Psoas muscle (tissue), 8 donors: ENCODE results near the gene RANBP10. TPM values are rescaled to one million over a fixed set of nuclear protein-coding genes. Genes with fewer than 3 reads are reported as not detected.
A peak's percentile ranks its signal among the peaks of the same experiment; 100 is the strongest.

Experiments
- ATAC-seq, 4 donors: fragments of 200-7000 bp; cut with Tn5 transposase; one replicate each; pipeline ENCODE4 v1.9.1; 2020; ENCODE audit warnings: moderate library complexity in 3 of 4, mild to moderate bottlenecking in 2 of 4
- DNase-seq, 2 donors: peaks; one replicate each; pipeline ENCODE4 v3.0.0-alpha.2; 2020
- H3K27ac ChIP-seq: fragments of 200-600 bp; one replicate; pipeline ENCODE4 v1.8.0; 2022
- H3K27me3 ChIP-seq, 3 donors: fragments of 200-600 bp in 1 of 3; one replicate each; pipeline versions ENCODE4 v1.6.1 to v1.8.0; 2013 to 2022; ENCODE audit warnings: low read length in 2 of 3, mild to moderate bottlenecking in 2 of 3, moderate library complexity in 1 of 3; ENCODE audit not compliant: insufficient read depth in 3 of 3
- H3K36me3 ChIP-seq, 2 donors: fragments of 200-600 bp in 1 of 2; one replicate each; pipeline versions ENCODE4 v1.6.1 to v1.8.0; 2013 to 2022; ENCODE audit warnings: low read depth in 1 of 2, mild to moderate bottlenecking in 1 of 2, moderate library complexity in 1 of 2; ENCODE audit not compliant: insufficient read depth in 1 of 2
- H3K4me1 ChIP-seq: fragments of 200-600 bp; one replicate; pipeline ENCODE4 v1.8.0; 2022
- H3K4me3 ChIP-seq: fragments of 200-600 bp; one replicate; pipeline ENCODE4 v1.8.0; 2022; ENCODE audit warnings: mild to moderate bottlenecking
- H3K9me3 ChIP-seq: fragments of 200-600 bp; one replicate; pipeline ENCODE4 v1.8.0; 2022
- WGBS, 3 donors: extraction: QIAGEN DNeasy Blood & Tissue Kit; methylation state at CpG; one replicate each; pipeline versions ENCODE4 v1.1.6 to v1.1.7; 2013; 5-methylcytosine and 5-hydroxymethylcytosine counted together
- intact Hi-C, 2 donors: fragments of 100-400 bp; cut with DNase I; formaldehyde crosslinking; loops; one replicate each; pipeline versions ENCODE4 v1.11.0 to v1.14.2; 2022
- polyA plus RNA-seq, 3 donors: library from polyadenylated mRNA; stranded (reverse); fragments of 200-250 nt; gene quantifications; one replicate each; pipeline ENCODE4 v1.2.3, GENCODE V29; 2013
- total RNA-seq, 4 donors: library from RNA; stranded (reverse); fragmentation: NEBNext Ultra II Directional in 2 of 4; extraction: Animal tissue kit (Norgen Biotek cat#: 25700) in 2 of 4; gene quantifications; one replicate each; pipeline versions ENCODE4 v1.2.1 to v1.2.4, GENCODE V29; 2021 to 2023
- TF ChIP-seq, protein P1 (sequence below): fragments of 200-600 bp; IDR thresholded peaks from one replicate; pipeline ENCODE4 v1.8.0; 2022; ENCODE audit warnings: antibody characterized with exemption
- donor health status: healthy with polysubstance abuse.
- donor health status: DM: no; HTN: no; CAD: no; lungs with moderate emphysema.
- donor health status: Bipolar disorder and iron deficiency.
- donor health status: healthy.
- donor health status: DM: yes; HTN: yes; CAD: no.
- donor health status: DM: no; HTN: no; CAD: no.
- donor health status: DM: no; HTN: no; CAD: no.
- donor health status: DM: yes; HTN: yes; CAD: no.

Gene RANBP10
- total and polyA plus RNA-seq, 7 donors: 9.1 to 27.9 (median 17.6) TPM

DNA sequence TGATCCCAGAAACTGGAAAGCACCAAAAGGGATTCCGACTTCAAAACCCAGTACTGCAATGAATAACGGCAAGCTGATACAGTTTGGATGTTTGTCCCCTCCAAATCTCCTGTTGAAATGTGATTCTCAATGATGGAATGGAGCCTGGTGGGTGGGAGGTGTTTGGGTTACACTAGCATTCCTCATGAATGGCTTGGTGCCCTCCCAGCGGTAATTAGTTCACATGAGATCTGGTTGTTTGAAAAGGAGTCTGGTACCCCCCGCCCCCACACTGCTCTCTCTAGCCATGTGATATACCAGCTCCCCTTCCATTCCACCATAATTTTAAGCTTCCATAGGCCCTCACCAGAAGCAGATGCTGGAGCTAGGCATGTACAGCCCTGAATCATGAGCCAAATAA lies 40.1 kb downstream of the RANBP10 start:
- Histone ChIP-seq H3K27ac (no peak overlapping the region), H3K9me3 (no peaks in the 10 kb centered on the region), H3K27me3 (no peaks in the 10 kb centered on the region), H3K36me3 (peaks cover 0 to 22% of the 10 kb centered on the region in 2 donors), H3K4me3 (no peak overlapping the region), H3K4me1 (peaks cover 21% of the 10 kb centered on the region)
- DNase-seq (no peak), ATAC-seq (no peak)
- WGBS, 3 donors: 44 to 60% (median 54%) methylated on average over 4 of the region's 4 CpGs
- intact Hi-C loops: no loop called here
- TF ChIP-seq, protein P1, sequence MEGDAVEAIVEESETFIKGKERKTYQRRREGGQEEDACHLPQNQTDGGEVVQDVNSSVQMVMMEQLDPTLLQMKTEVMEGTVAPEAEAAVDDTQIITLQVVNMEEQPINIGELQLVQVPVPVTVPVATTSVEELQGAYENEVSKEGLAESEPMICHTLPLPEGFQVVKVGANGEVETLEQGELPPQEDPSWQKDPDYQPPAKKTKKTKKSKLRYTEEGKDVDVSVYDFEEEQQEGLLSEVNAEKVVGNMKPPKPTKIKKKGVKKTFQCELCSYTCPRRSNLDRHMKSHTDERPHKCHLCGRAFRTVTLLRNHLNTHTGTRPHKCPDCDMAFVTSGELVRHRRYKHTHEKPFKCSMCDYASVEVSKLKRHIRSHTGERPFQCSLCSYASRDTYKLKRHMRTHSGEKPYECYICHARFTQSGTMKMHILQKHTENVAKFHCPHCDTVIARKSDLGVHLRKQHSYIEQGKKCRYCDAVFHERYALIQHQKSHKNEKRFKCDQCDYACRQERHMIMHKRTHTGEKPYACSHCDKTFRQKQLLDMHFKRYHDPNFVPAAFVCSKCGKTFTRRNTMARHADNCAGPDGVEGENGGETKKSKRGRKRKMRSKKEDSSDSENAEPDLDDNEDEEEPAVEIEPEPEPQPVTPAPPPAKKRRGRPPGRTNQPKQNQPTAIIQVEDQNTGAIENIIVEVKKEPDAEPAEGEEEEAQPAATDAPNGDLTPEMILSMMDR: no peak

DNA sequence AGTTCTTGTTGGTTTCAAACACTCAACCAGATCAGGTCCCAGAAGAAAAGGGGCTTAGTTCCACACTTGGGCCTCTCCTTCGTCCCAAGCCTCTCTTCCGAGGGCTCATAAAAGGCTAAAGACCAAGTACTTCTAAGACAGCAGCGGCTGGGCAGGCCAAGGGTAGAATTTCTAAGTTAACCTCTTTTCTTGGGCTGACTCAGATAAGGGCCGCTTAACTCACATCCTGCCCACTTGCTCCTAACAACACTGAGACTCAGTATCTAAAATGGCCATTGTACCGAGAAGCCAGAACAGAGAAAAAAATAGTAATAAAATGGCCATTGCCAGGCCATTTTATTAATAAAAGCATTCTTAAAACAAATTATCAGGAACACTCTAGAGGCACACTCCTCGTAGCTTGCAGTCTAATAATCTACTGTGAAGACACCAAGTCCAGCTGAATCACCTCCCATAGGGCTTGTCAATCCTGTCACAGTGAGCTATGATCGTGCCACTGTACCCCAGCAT lies 42.1 kb downstream of the RANBP10 start:
- WGBS, 3 donors: 94 to 96% (median 96%) methylated on average over 7 of the region's 7 CpGs
- no peak overlapping the region for H3K27ac ChIP-seq
- H3K9me3 ChIP-seq: no peaks in the 10 kb centered on the region
- peaks cover 0 to 12% of the 10 kb centered on the region in 2 donors for H3K36me3 ChIP-seq
- no peak for DNase-seq
- H3K4me1 ChIP-seq: peaks cover 33% of the 10 kb centered on the region
- intact Hi-C loops: no loop called here
- H3K4me3 ChIP-seq: no peak overlapping the region
- H3K27me3 ChIP-seq: no peaks in the 10 kb centered on the region
- no peak for ATAC-seq
- TF ChIP-seq, protein P1: no peak

DNA sequence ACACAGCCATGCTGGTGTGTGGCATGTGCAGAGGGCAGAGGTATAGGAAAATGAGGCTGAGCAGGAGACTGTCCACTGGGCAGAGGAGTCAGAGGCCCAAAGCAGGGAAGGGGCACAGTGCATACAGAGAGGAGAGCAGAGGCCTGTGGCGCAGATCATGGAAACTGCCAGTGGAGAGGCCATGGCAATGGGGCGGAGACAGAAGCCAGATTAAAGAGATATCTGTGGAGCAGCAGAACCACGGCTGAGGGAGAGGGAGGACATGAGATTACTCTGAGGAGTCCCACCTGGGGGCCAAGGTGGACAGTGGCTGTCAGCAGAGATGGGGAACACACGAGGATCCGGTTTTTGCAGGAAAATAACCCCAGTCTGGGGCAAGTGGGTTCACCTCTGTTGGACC lies 43.3 kb downstream of the RANBP10 start:
- WGBS, 3 donors: 87 to 96% (median 87%) methylated on average over 5 of the region's 5 CpGs
- peak in 1 of 4 donors; percentile 17 for ATAC-seq
- Histone ChIP-seq H3K36me3 (peaks cover 0 to 15% of the 10 kb centered on the region in 2 donors), H3K4me3 (no peak overlapping the region), H3K9me3 (no peaks in the 10 kb centered on the region), H3K4me1 (peaks cover 33% of the 10 kb centered on the region), H3K27me3 (no peaks in the 10 kb centered on the region), H3K27ac (no peak overlapping the region)
- DNase-seq: no peak
- intact Hi-C loops: no loop called here
- TF ChIP-seq, protein P1: no peak

DNA sequence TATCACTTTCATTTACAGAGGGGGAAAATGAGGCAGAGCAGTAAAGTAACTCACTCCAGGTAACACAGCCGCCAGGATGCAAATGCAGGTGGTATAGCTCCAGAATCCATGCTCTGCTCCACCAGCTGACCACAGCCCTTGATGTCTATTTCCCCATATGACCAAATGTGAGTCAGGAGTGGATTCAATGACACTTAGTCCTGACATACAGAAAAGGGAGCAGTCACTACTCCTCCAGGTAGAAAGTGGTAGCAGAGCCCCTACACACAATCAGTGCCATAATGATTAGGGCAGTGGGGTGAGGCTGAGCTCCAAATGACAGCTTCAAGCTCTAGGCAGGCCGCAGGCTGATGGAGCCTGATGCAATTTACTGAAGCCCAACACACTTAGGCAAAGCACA lies 44.0 kb downstream of the RANBP10 start:
- H3K27ac ChIP-seq: no peak overlapping the region
- intact Hi-C loops: no loop called here
- TF ChIP-seq, protein P1: no peak

DNA sequence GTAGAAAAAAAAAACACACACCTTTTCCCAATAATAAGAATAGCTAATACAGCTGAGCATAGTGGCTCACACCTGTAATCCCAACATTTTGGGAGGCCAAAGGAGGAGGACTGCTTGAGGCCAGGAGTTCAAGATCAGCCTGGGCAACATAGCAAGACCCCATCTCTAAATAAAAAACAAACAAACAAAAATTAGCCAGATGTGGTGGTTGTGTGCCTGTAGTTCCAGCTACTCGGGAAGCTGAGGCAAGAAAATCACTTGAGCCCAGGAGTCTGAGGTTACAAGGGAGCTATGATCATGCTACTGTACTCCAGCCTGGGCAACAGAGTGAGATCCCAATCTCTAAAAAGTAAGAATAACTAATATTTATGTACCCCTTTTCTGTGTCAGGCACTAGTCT lies 44.4 kb downstream of the RANBP10 start:
- 94 to 100% (median 94%) methylated on average over 1 of the region's 1 CpG for WGBS, 3 donors

More for the DNA sequence above, 44.0 kb downstream of the RANBP10 start:
- peaks cover 0 to 15% of the 10 kb centered on the region in 2 donors for H3K36me3 ChIP-seq
- peak in 1 of 4 donors; percentile 29 for ATAC-seq
- H3K9me3 ChIP-seq: no peaks in the 10 kb centered on the region
- peaks cover 33% of the 10 kb centered on the region for H3K4me1 ChIP-seq
- WGBS, 3 donors: 92 to 94% (median 93%) methylated on average over 2 of the region's 2 CpGs
- no peak overlapping the region for H3K4me3 ChIP-seq
- H3K27me3 ChIP-seq: no peaks in the 10 kb centered on the region
- no peak for DNase-seq

More for the DNA sequence above, 44.4 kb downstream of the RANBP10 start:
- TF ChIP-seq, protein P1: no peak
- intact Hi-C loops: no loop called here
- peaks cover 31% of the 10 kb centered on the region for H3K4me1 ChIP-seq
- no peak for DNase-seq
- no peaks in the 10 kb centered on the region for H3K9me3 ChIP-seq
- no peak overlapping the region for H3K4me3 ChIP-seq
- ATAC-seq: no peak
- no peaks in the 10 kb centered on the region for H3K27me3 ChIP-seq
- H3K36me3 ChIP-seq: peaks cover 0 to 15% of the 10 kb centered on the region in 2 donors
- no peak overlapping the region for H3K27ac ChIP-seq
